HG02571 (cell line): Measurements from ENCODE around the gene ELAPOR2.
"Not testable (repeated sequence)": the region's sequence is repeated elsewhere in the genome, so short reads cannot be mapped to it uniquely, and the experiment has no call there.

Experiments
- ATAC-seq: cut with Tn5 transposase; IDR thresholded peaks from one replicate; pipeline ENCODE4 v1.9.1; 2021; ENCODE audit warnings: mild to moderate bottlenecking, moderate library complexity; ENCODE audit not compliant: unreplicated experiment

The ELAPOR2 gene

GRCh38 chr7:87059525-87060287, at the start of gene ELAPOR2:
Gene ELAPOR2 (minus strand): TSS chr7:87059654. CDS start chr7:87059513, 141 bp downstream.
- peak; percentile 94 for ATAC-seq

GRCh38 chr7:87107949-87108776, 48.7 kb upstream of the ELAPOR2 start:
- ATAC-seq = no peak

- no peak for ATAC-seq
Observed at GRCh38 chr7:87106974-87107612, 47.6 kb upstream of the ELAPOR2 start.

GRCh38 chr7:87105401-87105800, 45.9 kb upstream of the ELAPOR2 start:
- ATAC-seq = no peak

GRCh38 chr7:87100326-87100725, 40.9 kb upstream of the ELAPOR2 start:
- no peak for ATAC-seq

- ATAC-seq = not testable (repeated sequence)
Observed at GRCh38 chr7:87097375-87097774, 37.9 kb upstream of the ELAPOR2 start.

GRCh38 chr7:87094322-87094721, 34.9 kb upstream of the ELAPOR2 start:
- no peak for ATAC-seq

- ATAC-seq = no peak
Observed at GRCh38 chr7:87092568-87093091, 33.2 kb upstream of the ELAPOR2 start.

- no peak for ATAC-seq
Observed at GRCh38 chr7:87091487-87092066, 32.1 kb upstream of the ELAPOR2 start.

- ATAC-seq = no peak
Observed at GRCh38 chr7:87083865-87084519, 24.5 kb upstream of the ELAPOR2 start.

GRCh38 chr7:87082675-87083074, 23.2 kb upstream of the ELAPOR2 start:
- no peak for ATAC-seq

GRCh38 chr7:87075671-87076404, 16.4 kb upstream of the ELAPOR2 start:
- ATAC-seq = peak; percentile 72

- ATAC-seq = no peak
Observed at GRCh38 chr7:87067788-87068187, 8.3 kb upstream of the ELAPOR2 start.

- no peak for ATAC-seq
Observed at GRCh38 chr7:87060288-87060537, 759 bp upstream of the ELAPOR2 start.

- ATAC-seq = peak; percentile 38
Observed at GRCh38 chr7:87058744-87059524, 520 bp downstream of the ELAPOR2 start.

- ATAC-seq = no peak
Observed at GRCh38 chr7:87057210-87057609, 2.2 kb downstream of the ELAPOR2 start.

GRCh38 chr7:87056346-87056745, 3.1 kb downstream of the ELAPOR2 start:
- ATAC-seq = no peak

- ATAC-seq = no peak
Observed at GRCh38 chr7:87048839-87049238, 10.6 kb downstream of the ELAPOR2 start.

- no peak for ATAC-seq
Observed at GRCh38 chr7:87046456-87046855, 13.0 kb downstream of the ELAPOR2 start.
